Panc1 (cell line): ENCODE data around the gene SIGMAR1.

Experiments used
- CTCF ChIP-seq: fragments of 450-650 bp; IDR thresholded peaks from 2 replicates; pipeline ENCODE4 v1.5.1; 2017; ENCODE audit warnings: mild to moderate bottlenecking
- REST ChIP-seq, 2 experiments: IDR thresholded peaks; 2 replicates each; pipeline ENCODE4 v1.6.1; 2011 to 2012; ENCODE audit warnings: low read depth in 2 of 2, control low read depth in 1 of 2, low read length in 1 of 2, mild to moderate bottlenecking in 1 of 2, moderate library complexity in 1 of 2; ENCODE audit not compliant: insufficient read depth in 1 of 2
- SIN3A ChIP-seq: IDR thresholded peaks from 2 replicates; pipeline ENCODE4 v1.6.1; 2012; ENCODE audit warnings: low read depth, mild to moderate bottlenecking, low read length, moderate library complexity, borderline replicate concordance; ENCODE audit not compliant: insufficient read depth
- TCF7L2 ChIP-seq: IDR thresholded peaks from 2 replicates; pipeline ENCODE4 v1.6.1; 2011; ENCODE audit warnings: mild to moderate bottlenecking, low read depth, low read length, inconsistent platforms

GRCh38 chr9:34653151-34654072 is 15.8 kb upstream of the SIGMAR1 start:
- TF ChIP-seq CTCF: no peak
- TF ChIP-seq REST (IDR thresholded peaks at IDR 0.05; ENCODE audit: insufficient read depth in 1 of 2, low read depth in 2 of 2, low read length in 1 of 2): no peak
- no peak for TF ChIP-seq SIN3A
- no peak for TF ChIP-seq TCF7L2
